Endothelial cell of umbilical vein (primary cell): ENCODE results near the gene U2AF2. TPM values are rescaled to one million over a fixed set of nuclear protein-coding genes. Genes with fewer than 3 reads are reported as not detected.
A peak's percentile ranks its signal among the peaks of the same experiment; 100 is the strongest.

ENCODE experiments used
- BruUV-seq: library from RNA; stranded (reverse); fragments of 400-500 nt; replicated peaks from 2 replicates; lab custom pipeline; 2021; lab: Mats Ljungman, UMichigan
- CTCF ChIA-PET: fragments of 300-600, 350-600 bp; sonication (Branson Sonifier 250); formaldehyde crosslinking; loops from one replicate; lab custom pipeline; 2021; ENCODE audit warnings: antibody characterized with exemption, inconsistent platforms; lab: Charles Lee
- POLR2A ChIA-PET: fragments of 300-600, 350-600 bp; sonication (Branson Sonifier 250); formaldehyde crosslinking; loops from one replicate; lab custom pipeline; 2021; ENCODE audit warnings: antibody characterized with exemption, inconsistent platforms; lab: Charles Lee
- DNase-seq: peaks from one replicate; pipeline ENCODE4 v3.0.0-alpha.2; 2011; ENCODE audit warnings: low read depth, low spot score
- FAIRE-seq: peaks from 2 replicates; lab custom pipeline; 2011; peaks lifted over from hg19 to GRCh38; lab: Jason Lieb, UNC
- H2AFZ ChIP-seq: 2 replicates; pipeline ENCODE4 v1.6.0; 2012; ENCODE audit warnings: low read depth, low read length, control low read depth, inconsistent platforms
- H3K27ac ChIP-seq: 2 replicates; pipeline ENCODE4 v1.5.1; 2011; ENCODE audit warnings: low read depth, mild to moderate bottlenecking, control low read depth, low read length, moderate library complexity; ENCODE audit not compliant: insufficient read depth
- H3K27me3 ChIP-seq, 2 experiments: 2 replicates each; pipeline versions ENCODE4 v1.6.0 to v1.6.1; 2011; ENCODE audit warnings: low read length in 2 of 2, mixed read lengths in 1 of 2; ENCODE audit not compliant: control insufficient read depth in 2 of 2, insufficient read depth in 2 of 2
- H3K36me3 ChIP-seq, 2 experiments: 2 replicates in 1 of 2; 3 replicates in 1 of 2; pipeline ENCODE4 v1.5.1; 2011; ENCODE audit warnings: low read length in 2 of 2, mild to moderate bottlenecking in 1 of 2, moderate library complexity in 1 of 2; ENCODE audit not compliant: control insufficient read depth in 2 of 2, insufficient read depth in 2 of 2; ENCODE audit errors: extremely low read depth in 1 of 2
- H3K4me1 ChIP-seq: 3 replicates; pipeline ENCODE4 v1.5.1; 2011; ENCODE audit warnings: mild to moderate bottlenecking, low read length; ENCODE audit not compliant: control insufficient read depth, insufficient read depth; ENCODE audit errors: extremely low read depth
- H3K4me2 ChIP-seq: 2 replicates; pipeline ENCODE4 v1.6.1; 2011; ENCODE audit warnings: low read length, control low read depth, mixed read lengths; ENCODE audit not compliant: insufficient read depth
- H3K4me3 ChIP-seq, 3 experiments: fragments of 200-600 bp in 1 of 3; sonication (generic), shearing (Covaris generic) in 1 of 3; replicated peaks in 1 of 3; 2 replicates each; pipeline ENCODE4 v1.5.1; 2011 to 2016; ENCODE audit warnings: control low read depth in 3 of 3, low read length in 3 of 3, mild to moderate bottlenecking in 2 of 3, inconsistent platforms in 1 of 3, low read depth in 1 of 3, moderate library complexity in 1 of 3; ENCODE audit not compliant: insufficient read depth in 1 of 3
- H3K79me2 ChIP-seq: 2 replicates; pipeline ENCODE4 v1.6.0; 2012; ENCODE audit warnings: low read length, inconsistent platforms; ENCODE audit not compliant: control insufficient read depth, insufficient read depth
- H3K9ac ChIP-seq: replicated peaks from 2 replicates; pipeline ENCODE3; 2011; ENCODE audit warnings: low read length, control low read depth; ENCODE audit not compliant: insufficient read depth; ENCODE audit errors: extremely low read depth
- H3K9me1 ChIP-seq: replicated peaks from 3 replicates; pipeline ENCODE4 v1.6.0; 2011; ENCODE audit warnings: mild to moderate bottlenecking, low read length; ENCODE audit not compliant: control insufficient read depth, insufficient read depth; ENCODE audit errors: extremely low read depth
- H3K9me3 ChIP-seq: replicated peaks from 2 replicates; pipeline ENCODE4 v1.5.1; 2012; ENCODE audit warnings: low read length, inconsistent platforms; ENCODE audit not compliant: control insufficient read depth, insufficient read depth
- H4K20me1 ChIP-seq: replicated peaks from 2 replicates; pipeline ENCODE3; 2011; ENCODE audit warnings: mild to moderate bottlenecking, low read length; ENCODE audit not compliant: control insufficient read depth, insufficient read depth; ENCODE audit errors: extremely low read depth
- CTCF ChIP-seq, 2 donors: IDR thresholded peaks; 1 replicate in 1 of 2; 2 replicates in 1 of 2; pipeline ENCODE4 v1.5.1; 2011; ENCODE audit warnings: low read length in 2 of 2, mild to moderate bottlenecking in 2 of 2, moderate library complexity in 2 of 2, control low read depth in 1 of 2, inconsistent platforms in 1 of 2, low read depth in 1 of 2; ENCODE audit not compliant: insufficient read depth in 1 of 2; ENCODE audit errors: extremely low read depth in 1 of 2
- EZH2 ChIP-seq: IDR thresholded peaks from 2 replicates; pipeline ENCODE4 v1.6.1; 2012; ENCODE audit warnings: borderline replicate concordance, low read depth, mild to moderate bottlenecking, moderate library complexity, low read length, inconsistent platforms; ENCODE audit not compliant: severe bottlenecking
- FOS ChIP-seq: IDR thresholded peaks from 2 replicates; pipeline ENCODE4 v1.6.1; 2011; ENCODE audit warnings: mild to moderate bottlenecking, low read length, moderate library complexity, borderline replicate concordance; ENCODE audit not compliant: insufficient read depth
- MYC ChIP-seq: IDR thresholded peaks from one replicate; pipeline ENCODE4 v1.6.1; 2011; ENCODE audit warnings: mild to moderate bottlenecking, low read depth, low read length
- POLR2A ChIP-seq: IDR thresholded peaks from 2 replicates; pipeline ENCODE4 v1.6.1; 2012; ENCODE audit warnings: low read depth, mild to moderate bottlenecking, control low read depth, low read length
- dilution Hi-C: fragments of 300-500 bp; cut with MboI; formaldehyde crosslinking; loops from one replicate; pipeline ENCODE4 v1.15.0; 2019; ENCODE audit warnings: low sequenced_read_pairs; ENCODE audit not compliant: extremely low pct_ligation_motif_present
- intact Hi-C: fragments of 100-400 bp; cut with micrococcal nuclease; formaldehyde crosslinking; loops from one replicate; pipeline ENCODE4 v1.10.0; 2022
- polyA plus RNA-seq, 4 experiments: library from polyadenylated mRNA; depleted of rRNA in 3 of 4; stranded (reverse) in 3 of 4; unstranded in 1 of 4; fragments of >200 nt; gene quantifications; 2 replicates each; pipeline versions ENCODE4 v1.2.1 to v1.2.3, GENCODE V29; 2011 to 2012; ENCODE audit warnings: missing spikeins in 1 of 4
- total RNA-seq: library from RNA; stranded (reverse); gene quantifications from 2 replicates; pipeline ENCODE4 v1.2.3, GENCODE V29; 2021

The U2AF2 gene
- total and polyA plus RNA-seq, 2 donors (not counting 3 experiments of a cell fraction or from before 2014, with no cell fraction given) = 183 to 259 TPM

DNA sequence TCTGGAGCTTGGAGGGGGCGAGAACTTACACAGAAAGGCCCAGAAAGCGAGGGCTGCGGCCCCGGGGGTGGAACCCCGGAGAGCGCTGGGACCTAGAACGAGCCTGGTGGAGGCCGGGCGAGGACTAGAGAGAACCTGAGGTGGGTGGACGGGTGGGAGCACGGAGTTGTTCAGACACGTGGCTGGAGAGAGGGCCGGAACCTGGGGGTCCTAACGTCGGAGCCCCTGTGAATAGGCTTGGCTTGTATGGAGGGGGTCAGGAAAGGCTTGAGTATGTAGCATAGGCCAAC, 11.0 kb upstream of the U2AF2 start:
- dilution Hi-C loops = no loop called here
- H3K4me3 ChIP-seq = peak overlapping the region; percentile 53 to 75 (median 61)
- H3K4me2 ChIP-seq = peak overlapping the region; percentile 50
- no TSS peak for BruUV-seq
- no peaks in the 10 kb centered on the region for H3K27me3 ChIP-seq
- peaks cover 23% of the 10 kb centered on the region for H3K79me2 ChIP-seq
- DNase-seq = no peak
- intact Hi-C loops = loop anchor here (1.0 to 5.0 kb wide), 2 partner anchors 9 to 557 kb away; no protein-coding TSS in a partner anchor
- H3K4me1 ChIP-seq = peaks cover 35% of the 10 kb centered on the region
- TF ChIP-seq POLR2A (no peak), MYC (no peak), CTCF (IDR thresholded peaks at IDR 0.05; ENCODE audit: extremely low read depth in 1 of 2, insufficient read depth in 1 of 2, low read depth in 1 of 2, low read length in 2 of 2) (no peak)
- FAIRE-seq = no peak
- no peak overlapping the region for H2AFZ ChIP-seq
- no peak overlapping the region for H3K27ac ChIP-seq
- no peaks in the 10 kb centered on the region for H3K9me1 ChIP-seq
- POLR2A ChIA-PET = no interaction called here
- peak overlapping the region; percentile 61 for H3K9ac ChIP-seq
- CTCF ChIA-PET = interaction anchor here (0.6 kb wide), 1 partner anchor 470 kb away, joined by 4 read pairs; no protein-coding TSS in a partner anchor
- H4K20me1 ChIP-seq = no peaks in the 10 kb centered on the region
- no peaks in the 10 kb centered on the region for H3K9me3 ChIP-seq
- peaks cover 3 to 10% of the 10 kb centered on the region in 2 experiments for H3K36me3 ChIP-seq

GRCh38 chr19:55644191-55644833, 10.5 kb upstream of the U2AF2 start:
- BruUV-seq = no TSS peak
- no peak for TF ChIP-seq FOS
- TF ChIP-seq EZH2 = no peak
- dilution Hi-C loops = no loop called here
- Histone ChIP-seq H3K9me1 (no peaks in the 10 kb centered on the region), H3K9ac (peak overlapping the region; percentile 61), H3K27me3 (no peaks in the 10 kb centered on the region), H3K4me2 (peak overlapping the region; percentile 50), H3K4me1 (peaks cover 35% of the 10 kb centered on the region), H3K36me3 (peaks cover 3 to 10% of the 10 kb centered on the region in 2 experiments), H3K27ac (no peak overlapping the region), H3K4me3 (peak overlapping the region; percentile 53 to 75 (median 61)), H3K9me3 (no peaks in the 10 kb centered on the region), H4K20me1 (no peaks in the 10 kb centered on the region), H2AFZ (no peak overlapping the region), H3K79me2 (peaks cover 23% of the 10 kb centered on the region)
- intact Hi-C loops = loop anchor here (5.0 kb wide), 1 partner anchor 557 kb away; no protein-coding TSS in a partner anchor
- POLR2A ChIA-PET = no interaction called here
- FAIRE-seq (no peak), DNase-seq (no peak)
- CTCF ChIA-PET = interaction anchor here (0.6 kb wide), 1 partner anchor 471 kb away, joined by 4 read pairs; no protein-coding TSS in a partner anchor
